ENCODE data around the gene ASAP3.
"Not testable (repeated sequence)": the region's sequence is repeated elsewhere in the genome, so short reads cannot be mapped to it uniquely, and the experiment has no call there.

ASAP3 gene

GRCh38 chr1:23514111-23514679 lies 30.2 kb upstream of the ASAP3 start:
- DNase-seq: no peak

GRCh38 chr1:23509896-23510295 lies 25.9 kb upstream of the ASAP3 start:
- DNase-seq: no peak

GRCh38 chr1:23506376-23507107 lies 22.6 kb upstream of the ASAP3 start:
- DNase-seq: no peak

- DNase-seq: no peak
These were observed 21.9 kb upstream of the ASAP3 start for GRCh38 chr1:23505851-23506250.

GRCh38 chr1:23504156-23504555 lies 20.2 kb upstream of the ASAP3 start:
- not testable (repeated sequence) for DNase-seq

GRCh38 chr1:23502951-23503350 lies 19.0 kb upstream of the ASAP3 start:
- no peak for DNase-seq

DNA sequence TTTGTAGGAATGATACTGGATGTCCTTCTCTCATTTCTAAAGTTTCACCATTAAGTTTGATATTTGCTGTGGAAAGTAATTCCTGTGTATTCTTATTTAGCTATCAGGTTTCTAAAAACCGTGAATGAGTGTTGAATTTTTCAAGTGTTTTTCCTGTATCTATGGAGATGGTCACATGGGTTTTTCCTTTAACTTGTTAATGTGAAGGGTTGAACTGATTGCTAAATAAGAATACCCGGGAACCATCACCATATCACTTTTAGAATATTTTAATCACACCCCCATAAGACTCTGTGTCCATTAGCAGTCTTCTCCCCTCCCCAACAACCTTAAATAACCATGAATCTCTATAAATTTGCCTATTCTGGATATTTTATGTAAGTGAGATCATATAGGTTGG lies 16.5 kb upstream of the ASAP3 start:
- DNase-seq: no peak

GRCh38 chr1:23497777-23498439 lies 13.9 kb upstream of the ASAP3 start:
- DNase-seq: no peak

DNA sequence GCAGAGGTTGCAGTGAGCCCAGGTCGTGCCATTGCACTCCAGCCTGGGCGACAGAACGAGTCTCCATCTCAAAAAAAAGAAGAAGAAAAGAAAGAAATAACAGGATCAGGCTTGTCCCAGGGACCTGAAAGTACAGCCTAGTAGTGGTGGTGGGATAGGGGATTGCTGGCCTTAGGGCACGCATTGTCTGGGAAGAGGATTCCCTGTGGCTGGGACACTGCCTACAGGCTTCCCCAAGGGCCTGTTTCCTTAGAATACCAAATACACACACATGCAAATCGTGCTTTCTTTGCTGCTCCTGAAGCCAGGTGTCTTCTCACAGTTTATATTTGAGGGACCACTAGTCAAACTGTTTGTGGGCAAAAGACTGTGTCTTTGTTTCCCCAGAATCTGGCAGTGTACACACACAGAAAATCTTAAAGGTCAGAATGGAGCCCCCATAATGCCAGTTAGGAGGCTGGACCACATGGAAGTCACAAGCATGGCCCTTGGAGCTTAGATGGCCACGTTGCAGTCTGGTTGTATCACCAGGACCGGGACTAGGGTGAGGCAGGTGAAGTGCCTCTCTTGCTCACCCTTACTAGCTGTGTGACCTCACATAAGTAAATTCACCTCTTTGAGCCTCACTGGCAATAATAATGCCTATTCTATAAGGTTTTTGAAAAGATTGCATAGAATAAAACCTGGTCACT lies 12.7 kb upstream of the ASAP3 start:
- DNase-seq: no peak

- not testable (repeated sequence) for DNase-seq
These were observed 10.9 kb upstream of the ASAP3 start for GRCh38 chr1:23494836-23495235.

GRCh38 chr1:23492776-23493175 lies 8.8 kb upstream of the ASAP3 start:
- DNase-seq: not testable (repeated sequence)

GRCh38 chr1:23492132-23492720 lies 8.2 kb upstream of the ASAP3 start:
- no peak for DNase-seq

DNA sequence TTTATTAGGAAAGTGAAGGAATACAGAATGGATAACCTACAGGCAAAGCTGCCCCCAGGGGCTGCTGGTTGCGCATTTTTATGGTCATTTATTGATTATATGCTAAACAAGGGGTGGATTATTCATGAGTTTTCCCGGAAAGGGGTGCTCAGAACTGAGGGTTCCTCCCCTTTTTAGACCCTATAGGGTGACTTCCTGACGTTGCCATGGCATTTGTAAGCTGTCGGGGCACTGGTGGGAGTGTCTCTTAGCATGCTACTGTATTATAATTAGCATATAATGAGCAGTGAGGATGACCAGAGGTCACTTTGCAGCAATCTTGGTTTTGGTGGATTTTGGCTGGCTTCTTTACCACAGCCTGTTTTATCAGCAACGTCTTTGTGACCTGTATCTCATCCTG lies 5.9 kb upstream of the ASAP3 start:
- no peak for DNase-seq

GRCh38 chr1:23485002-23485332 lies 988 bp upstream of the ASAP3 start:
- no peak for DNase-seq

DNA sequence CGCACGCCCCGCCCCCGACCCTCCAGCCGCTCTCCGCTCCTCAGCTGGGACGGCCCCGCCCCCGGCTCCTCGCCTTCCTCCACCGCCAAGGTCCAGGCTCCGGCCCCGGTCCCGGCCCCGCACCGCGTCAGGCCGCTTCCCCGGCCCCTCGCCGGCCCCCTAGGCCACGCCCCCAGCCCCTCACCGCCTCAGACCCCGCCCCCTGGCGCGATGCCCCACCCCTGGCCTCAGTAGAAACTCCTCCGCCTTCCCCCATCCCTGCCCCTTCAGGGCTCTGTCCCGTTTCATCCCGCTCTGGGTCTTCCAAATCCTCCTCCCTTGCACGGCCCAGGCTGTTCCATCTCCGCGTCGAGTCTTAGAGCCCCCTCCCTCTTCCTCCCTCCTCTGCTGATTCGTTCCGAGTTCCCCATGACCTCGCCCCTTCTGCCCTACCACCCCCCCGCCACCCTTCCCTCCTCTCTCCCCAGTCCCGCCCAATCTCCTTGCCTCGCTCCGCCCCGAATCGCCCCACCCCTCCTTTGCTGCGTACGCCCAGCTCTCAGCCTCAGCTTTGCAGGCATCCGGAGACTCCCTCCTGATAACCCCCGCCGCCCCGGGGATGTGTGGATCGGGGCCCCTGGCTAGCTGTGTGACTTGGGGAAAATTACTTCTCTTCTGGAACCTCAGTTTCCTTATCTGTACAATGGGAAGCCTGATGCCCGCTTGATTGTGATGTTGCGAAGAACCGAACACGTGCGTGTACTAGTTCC lies 448 bp upstream of the ASAP3 start:
- DNase-seq: peak; percentile 95

- DNase-seq: no peak
These were observed 2.1 kb downstream of the ASAP3 start for GRCh38 chr1:23481904-23482303.

GRCh38 chr1:23481026-23481597 lies 2.9 kb downstream of the ASAP3 start:
- no peak for DNase-seq

- DNase-seq: no peak
These were observed 3.6 kb downstream of the ASAP3 start for GRCh38 chr1:23480187-23481025.

DNA sequence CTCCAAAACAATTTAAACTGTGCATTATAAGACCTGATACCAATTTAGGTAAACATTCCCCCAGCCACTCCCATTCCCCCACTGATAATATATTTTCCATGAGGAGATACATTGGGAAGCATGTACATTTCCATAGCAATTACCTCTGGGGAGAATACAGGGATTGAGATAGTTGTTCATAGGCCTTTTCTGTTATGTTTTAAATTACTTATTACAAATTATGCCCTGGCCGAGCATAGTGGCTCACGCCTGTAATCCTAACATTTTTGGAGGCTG lies 4.4 kb downstream of the ASAP3 start:
- no peak for DNase-seq

DNA sequence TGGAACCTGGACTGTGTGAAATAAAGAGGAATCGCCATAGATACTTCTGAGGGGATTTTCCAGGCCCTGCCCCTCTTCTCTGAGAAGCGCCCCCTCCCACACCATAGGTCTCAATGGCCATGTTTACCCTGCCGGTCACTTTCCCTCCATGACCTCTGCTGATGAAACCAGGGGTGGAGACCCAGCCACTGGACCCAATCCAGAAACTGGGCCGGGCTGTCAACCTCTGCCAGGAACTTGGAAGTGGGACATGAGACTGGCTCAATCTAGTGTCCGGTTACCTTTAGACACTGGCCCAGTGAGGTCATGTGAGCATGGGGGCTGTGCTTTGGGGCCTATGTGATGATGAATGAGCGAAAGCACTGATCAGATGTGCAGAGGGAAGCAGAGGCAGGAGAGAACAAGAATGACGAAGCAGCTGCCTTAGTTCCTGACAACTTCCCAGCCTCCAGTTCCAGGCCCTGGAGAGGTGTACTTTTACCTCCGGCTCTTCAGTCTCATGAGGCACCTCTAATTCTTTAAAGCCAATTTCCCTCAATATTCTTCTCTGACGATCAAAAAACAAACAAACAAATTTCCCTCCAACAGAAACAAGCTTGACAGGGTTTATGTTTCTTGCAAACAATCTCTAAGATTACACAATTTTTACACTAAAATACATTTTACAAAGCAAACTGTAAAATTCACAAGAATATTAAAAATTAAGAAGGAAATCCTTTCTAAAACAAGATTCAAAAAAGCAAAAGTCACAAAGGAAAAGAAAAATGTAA lies 4.9 kb downstream of the ASAP3 start:
- DNase-seq: no peak

Measured in activated effector memory CD4-positive, alpha-beta T cell treated with anti-CD3 and anti-CD28 coated beads, Interleukin-2, amount 50 U/mL, for 16 hours (primary cell).